ENCODE data around the gene TCF15. TPM values are rescaled to one million over a fixed set of nuclear protein-coding genes. Genes with fewer than 3 reads are reported as not detected.

The TCF15 gene
- total and polyA plus RNA-seq, 2 of the 13 experiments (the other 11 are each of a cell fraction or from before 2014, with no cell fraction given), result not detected

DNA sequence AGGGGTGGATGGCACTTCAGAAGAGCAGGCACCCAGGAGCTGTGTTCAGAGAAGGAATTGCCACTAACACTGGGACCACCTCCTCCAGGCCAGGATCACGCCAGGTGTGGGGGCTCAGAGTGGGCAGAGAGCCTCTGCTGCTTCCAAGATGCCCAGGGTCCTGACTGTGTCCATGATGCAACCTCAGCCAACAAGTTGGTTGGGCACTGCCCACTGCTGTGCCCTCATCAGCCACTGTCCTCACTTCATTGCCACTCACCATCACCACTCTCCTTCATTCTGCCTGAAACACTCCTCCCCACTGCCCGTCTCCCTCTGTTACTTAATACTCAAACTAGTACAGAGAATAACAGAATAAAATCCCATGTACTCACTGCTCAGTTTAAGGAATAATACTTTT is 16.5 kb upstream of the TCF15 start:
- H2AFZ ChIP-seq (ENCODE audit: low read length), result no peak overlapping the region
- WGBS (ENCODE audit: low lambda C conversion rate), result 8% methylated on average over 2 of the region's 2 CpGs
- intact Hi-C loops (cut with micrococcal nuclease; ENCODE audit: unreplicated experiment) (no loop called here), in situ Hi-C loops (cut with HindIII; ENCODE audit: extremely low pct_ligation_motif_present, low pct_unique_long_range_greater_than_20kb) (no loop called here)
- DNase-seq (ENCODE audit: low spot score) (no peak), FAIRE-seq (no peak), ATAC-seq (no peak)
- no peak overlapping the region for H3K27ac ChIP-seq (ENCODE audit: extremely low read length, insufficient read depth, low read length)
- H3K9me3 ChIP-seq (ENCODE audit: low read length), result no peaks in the 10 kb centered on the region
- peaks cover 0 to 61% of the 10 kb centered on the region in 2 experiments; a peak in 4 of 5 replicates for H3K27me3 ChIP-seq (ENCODE audit: control insufficient read depth in 1 of 2, insufficient read depth in 2 of 2, low read length in 2 of 2)
- CTCF ChIA-PET (ENCODE audit: low intra/inter-chr PET ratio, low total read pairs), result no interaction called here
- POLR2A ChIA-PET, result no interaction called here
- no peak for TF ChIP-seq ZNF260 (CRISPR knock-in tag; IDR thresholded peaks at IDR 0.05; ENCODE audit: borderline replicate concordance, low read depth)
- peak; percentile 53; the same call in 1 of the 2 replicates for TF ChIP-seq ATF7 (IDR thresholded peaks at IDR 0.05)
- TF ChIP-seq ATF7 (CRISPR knock-in tag; IDR thresholded peaks at IDR 0.05), result no peak
- TF ChIP-seq ZFP1 (CRISPR knock-in tag; IDR thresholded peaks at IDR 0.05), result no peak
- BruUV-seq (replicated peaks), result no TSS peak
- H3K9ac ChIP-seq (ENCODE audit: insufficient read depth, low read depth, low read length), result no peak overlapping the region
- no peaks in the 10 kb centered on the region for H4K20me1 ChIP-seq (ENCODE audit: insufficient read depth, low read length)
- H3K36me3 ChIP-seq (replicated peaks in 1 of 2; ENCODE audit: control insufficient read depth in 1 of 2, insufficient read depth in 2 of 2, low read length in 2 of 2), result no peaks in the 10 kb centered on the region
- no peak overlapping the region for H3K4me2 ChIP-seq (ENCODE audit: low read depth, low read length)
- no peak overlapping the region for H3K4me3 ChIP-seq (replicated peaks in 1 of 3; ENCODE audit: insufficient read depth in 1 of 3, low read depth in 2 of 3, low read length in 3 of 3)
- H3K4me1 ChIP-seq (ENCODE audit: insufficient read depth, low read length), result no peaks in the 10 kb centered on the region
- no peaks in the 10 kb centered on the region for H3K79me2 ChIP-seq (ENCODE audit: insufficient read depth, low read length)

DNA sequence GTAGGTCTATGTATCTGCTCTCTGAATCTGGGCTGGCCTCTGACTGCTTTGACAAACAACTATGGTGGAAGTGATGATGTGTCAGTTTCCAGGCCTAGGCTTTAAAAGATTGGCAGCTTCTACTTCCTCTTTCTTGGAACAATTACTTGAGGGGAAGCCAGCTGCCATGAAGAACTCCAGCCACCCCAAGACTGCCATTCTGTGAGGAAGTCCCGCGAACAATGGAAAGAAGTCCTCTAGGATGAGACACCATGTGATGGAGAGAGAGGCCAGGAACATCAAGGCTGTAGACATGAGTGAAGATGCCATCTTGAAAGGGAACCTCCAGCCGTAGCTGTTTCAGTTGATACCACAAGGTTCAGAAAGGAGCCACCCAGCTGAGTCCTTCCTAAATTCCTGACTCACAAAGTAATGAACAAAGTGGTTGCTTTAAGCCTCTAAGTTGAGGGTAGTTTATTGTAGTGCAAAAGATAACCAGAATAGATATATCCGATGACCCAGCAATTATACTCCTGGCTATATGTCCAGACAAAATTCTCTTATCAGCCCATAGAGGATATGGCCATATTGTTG is 15.3 kb upstream of the TCF15 start:
- BruUV-seq (replicated peaks), result no TSS peak
- in situ Hi-C loops (cut with HindIII; ENCODE audit: extremely low pct_ligation_motif_present, low pct_unique_long_range_greater_than_20kb), result no loop called here
- no peak for FAIRE-seq
- no peak for TF ChIP-seq TAF15 (IDR thresholded peaks at IDR 0.05; ENCODE audit: low read depth, low read length, poor library complexity, severe bottlenecking)
- TF ChIP-seq ZSCAN30 (CRISPR knock-in tag; IDR thresholded peaks at IDR 0.05), result no peak
- TF ChIP-seq SNAI1 (CRISPR knock-in tag; IDR thresholded peaks at IDR 0.05; ENCODE audit: borderline replicate concordance), result no peak
- TF ChIP-seq, protein P1, sequence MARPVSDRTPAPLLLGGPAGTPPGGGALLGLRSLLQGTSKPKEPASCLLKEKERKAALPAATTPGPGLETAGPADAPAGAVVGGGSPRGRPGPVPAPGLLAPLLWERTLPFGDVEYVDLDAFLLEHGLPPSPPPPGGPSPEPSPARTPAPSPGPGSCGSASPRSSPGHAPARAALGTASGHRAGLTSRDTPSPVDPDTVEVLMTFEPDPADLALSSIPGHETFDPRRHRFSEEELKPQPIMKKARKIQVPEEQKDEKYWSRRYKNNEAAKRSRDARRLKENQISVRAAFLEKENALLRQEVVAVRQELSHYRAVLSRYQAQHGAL (CRISPR knock-in tag; IDR thresholded peaks at IDR 0.05; ENCODE audit: not compliant biosample characterization), result no peak
- no peak for TF ChIP-seq ZNF530 (CRISPR knock-in tag; IDR thresholded peaks at IDR 0.05; ENCODE audit: low read depth)
- TF ChIP-seq ARHGAP35 (CRISPR knock-in tag; IDR thresholded peaks at IDR 0.05; ENCODE audit: borderline replicate concordance), result no peak
- no peak for TF ChIP-seq ZNF781 (CRISPR knock-in tag; IDR thresholded peaks at IDR 0.05; ENCODE audit: borderline replicate concordance, not compliant biosample characterization)
- TF ChIP-seq, protein P2, sequence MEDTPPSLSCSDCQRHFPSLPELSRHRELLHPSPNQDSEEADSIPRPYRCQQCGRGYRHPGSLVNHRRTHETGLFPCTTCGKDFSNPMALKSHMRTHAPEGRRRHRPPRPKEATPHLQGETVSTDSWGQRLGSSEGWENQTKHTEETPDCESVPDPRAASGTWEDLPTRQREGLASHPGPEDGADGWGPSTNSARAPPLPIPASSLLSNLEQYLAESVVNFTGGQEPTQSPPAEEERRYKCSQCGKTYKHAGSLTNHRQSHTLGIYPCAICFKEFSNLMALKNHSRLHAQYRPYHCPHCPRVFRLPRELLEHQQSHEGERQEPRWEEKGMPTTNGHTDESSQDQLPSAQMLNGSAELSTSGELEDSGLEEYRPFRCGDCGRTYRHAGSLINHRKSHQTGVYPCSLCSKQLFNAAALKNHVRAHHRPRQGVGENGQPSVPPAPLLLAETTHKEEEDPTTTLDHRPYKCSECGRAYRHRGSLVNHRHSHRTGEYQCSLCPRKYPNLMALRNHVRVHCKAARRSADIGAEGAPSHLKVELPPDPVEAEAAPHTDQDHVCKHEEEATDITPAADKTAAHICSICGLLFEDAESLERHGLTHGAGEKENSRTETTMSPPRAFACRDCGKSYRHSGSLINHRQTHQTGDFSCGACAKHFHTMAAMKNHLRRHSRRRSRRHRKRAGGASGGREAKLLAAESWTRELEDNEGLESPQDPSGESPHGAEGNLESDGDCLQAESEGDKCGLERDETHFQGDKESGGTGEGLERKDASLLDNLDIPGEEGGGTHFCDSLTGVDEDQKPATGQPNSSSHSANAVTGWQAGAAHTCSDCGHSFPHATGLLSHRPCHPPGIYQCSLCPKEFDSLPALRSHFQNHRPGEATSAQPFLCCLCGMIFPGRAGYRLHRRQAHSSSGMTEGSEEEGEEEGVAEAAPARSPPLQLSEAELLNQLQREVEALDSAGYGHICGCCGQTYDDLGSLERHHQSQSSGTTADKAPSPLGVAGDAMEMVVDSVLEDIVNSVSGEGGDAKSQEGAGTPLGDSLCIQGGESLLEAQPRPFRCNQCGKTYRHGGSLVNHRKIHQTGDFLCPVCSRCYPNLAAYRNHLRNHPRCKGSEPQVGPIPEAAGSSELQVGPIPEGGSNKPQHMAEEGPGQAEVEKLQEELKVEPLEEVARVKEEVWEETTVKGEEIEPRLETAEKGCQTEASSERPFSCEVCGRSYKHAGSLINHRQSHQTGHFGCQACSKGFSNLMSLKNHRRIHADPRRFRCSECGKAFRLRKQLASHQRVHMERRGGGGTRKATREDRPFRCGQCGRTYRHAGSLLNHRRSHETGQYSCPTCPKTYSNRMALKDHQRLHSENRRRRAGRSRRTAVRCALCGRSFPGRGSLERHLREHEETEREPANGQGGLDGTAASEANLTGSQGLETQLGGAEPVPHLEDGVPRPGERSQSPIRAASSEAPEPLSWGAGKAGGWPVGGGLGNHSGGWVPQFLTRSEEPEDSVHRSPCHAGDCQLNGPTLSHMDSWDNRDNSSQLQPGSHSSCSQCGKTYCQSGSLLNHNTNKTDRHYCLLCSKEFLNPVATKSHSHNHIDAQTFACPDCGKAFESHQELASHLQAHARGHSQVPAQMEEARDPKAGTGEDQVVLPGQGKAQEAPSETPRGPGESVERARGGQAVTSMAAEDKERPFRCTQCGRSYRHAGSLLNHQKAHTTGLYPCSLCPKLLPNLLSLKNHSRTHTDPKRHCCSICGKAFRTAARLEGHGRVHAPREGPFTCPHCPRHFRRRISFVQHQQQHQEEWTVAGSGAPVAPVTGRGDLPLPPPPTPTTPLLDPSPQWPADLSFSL (CRISPR knock-in tag; IDR thresholded peaks at IDR 0.05), result no peak

More for the DNA sequence above, 15.3 kb upstream of the TCF15 start:
- no peaks in the 10 kb centered on the region for H4K20me1 ChIP-seq (ENCODE audit: insufficient read depth, low read length)
- WGBS (ENCODE audit: low lambda C conversion rate), result 45% methylated on average over 4 of the region's 4 CpGs
- no peaks in the 10 kb centered on the region for H3K36me3 ChIP-seq (replicated peaks in 1 of 2; ENCODE audit: control insufficient read depth in 1 of 2, insufficient read depth in 2 of 2, low read length in 2 of 2)
- H3K27ac ChIP-seq (ENCODE audit: extremely low read length, insufficient read depth, low read length), result no peak overlapping the region
- H3K4me2 ChIP-seq (ENCODE audit: low read depth, low read length), result no peak overlapping the region
- CTCF ChIA-PET (ENCODE audit: low intra/inter-chr PET ratio, low total read pairs), result no interaction called here
- H3K9ac ChIP-seq (ENCODE audit: insufficient read depth, low read depth, low read length), result no peak overlapping the region
- no peaks in the 10 kb centered on the region for H3K79me2 ChIP-seq (ENCODE audit: insufficient read depth, low read length)
- ATAC-seq, result no peak
- peaks cover 0 to 58% of the 10 kb centered on the region in 2 experiments; a peak in 4 of 5 replicates for H3K27me3 ChIP-seq (ENCODE audit: control insufficient read depth in 1 of 2, insufficient read depth in 2 of 2, low read length in 2 of 2)
- H3K9me3 ChIP-seq (ENCODE audit: low read length), result no peaks in the 10 kb centered on the region
- POLR2A ChIA-PET, result no interaction called here
- intact Hi-C loops (cut with micrococcal nuclease; ENCODE audit: unreplicated experiment), result no loop called here
- no peak overlapping the region for H3K4me3 ChIP-seq (replicated peaks in 1 of 3; ENCODE audit: insufficient read depth in 1 of 3, low read depth in 2 of 3, low read length in 3 of 3)
- no peak overlapping the region for H2AFZ ChIP-seq (ENCODE audit: low read length)
- no peaks in the 10 kb centered on the region for H3K4me1 ChIP-seq (ENCODE audit: insufficient read depth, low read length)
- DNase-seq (ENCODE audit: low spot score), result no peak

Data from HepG2 (cell line).